ENCODE data around the gene ADGRL1. TPM values are rescaled to one million over a fixed set of nuclear protein-coding genes. Genes with fewer than 3 reads are reported as not detected.
"Not testable (repeated sequence)": the region's sequence is repeated elsewhere in the genome, so short reads cannot be mapped to it uniquely, and the experiment has no call there.

ADGRL1 gene
- total RNA-seq, 4 donors from 2014 or later: 2.4 to 64.0 (median 20.7) TPM

DNA sequence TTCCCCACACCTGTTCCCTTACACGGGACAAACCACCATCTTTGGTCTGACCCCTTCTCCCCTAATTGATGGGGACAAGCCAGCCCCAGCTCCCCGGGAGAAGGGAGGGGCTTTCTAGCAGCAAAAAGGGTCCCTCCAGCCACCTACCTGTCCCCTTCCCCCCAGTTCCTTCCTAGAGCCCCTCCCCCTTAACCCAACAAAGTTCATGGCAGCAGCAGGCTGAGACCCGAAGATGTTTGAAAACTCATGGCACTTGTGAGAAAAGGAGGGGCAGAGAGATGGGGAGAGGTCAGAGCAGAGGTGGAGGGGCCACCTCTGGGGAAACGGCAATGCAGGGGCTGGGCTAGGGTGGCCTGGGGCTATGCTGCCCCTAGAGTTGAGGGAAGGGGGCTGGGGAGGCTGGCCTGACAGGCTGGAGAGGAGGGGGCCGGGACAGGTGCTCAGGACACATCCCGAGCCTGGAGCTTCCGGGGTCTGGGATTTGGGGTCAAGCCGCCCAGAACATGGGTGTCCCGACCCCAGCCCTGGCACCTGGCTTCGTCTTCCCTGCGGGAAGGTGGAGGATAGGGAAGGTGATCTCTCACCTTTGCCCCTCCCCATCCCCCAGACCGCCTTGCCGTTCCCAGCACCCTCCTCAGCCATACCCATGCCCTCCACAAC, 57.1 kb downstream of the ADGRL1 start:
- H3K36me3 ChIP-seq: no peaks in the 10 kb centered on the region
- H3K4me1 ChIP-seq: peaks cover 0 to 17% of the 10 kb centered on the region in 2 donors
- intact Hi-C loops (cut with DNase I; ENCODE audit: low total_unique reads): no loop called here
- TF ChIP-seq POLR2A (IDR thresholded peaks at IDR 0.05): no peak
- TF ChIP-seq, protein P1, sequence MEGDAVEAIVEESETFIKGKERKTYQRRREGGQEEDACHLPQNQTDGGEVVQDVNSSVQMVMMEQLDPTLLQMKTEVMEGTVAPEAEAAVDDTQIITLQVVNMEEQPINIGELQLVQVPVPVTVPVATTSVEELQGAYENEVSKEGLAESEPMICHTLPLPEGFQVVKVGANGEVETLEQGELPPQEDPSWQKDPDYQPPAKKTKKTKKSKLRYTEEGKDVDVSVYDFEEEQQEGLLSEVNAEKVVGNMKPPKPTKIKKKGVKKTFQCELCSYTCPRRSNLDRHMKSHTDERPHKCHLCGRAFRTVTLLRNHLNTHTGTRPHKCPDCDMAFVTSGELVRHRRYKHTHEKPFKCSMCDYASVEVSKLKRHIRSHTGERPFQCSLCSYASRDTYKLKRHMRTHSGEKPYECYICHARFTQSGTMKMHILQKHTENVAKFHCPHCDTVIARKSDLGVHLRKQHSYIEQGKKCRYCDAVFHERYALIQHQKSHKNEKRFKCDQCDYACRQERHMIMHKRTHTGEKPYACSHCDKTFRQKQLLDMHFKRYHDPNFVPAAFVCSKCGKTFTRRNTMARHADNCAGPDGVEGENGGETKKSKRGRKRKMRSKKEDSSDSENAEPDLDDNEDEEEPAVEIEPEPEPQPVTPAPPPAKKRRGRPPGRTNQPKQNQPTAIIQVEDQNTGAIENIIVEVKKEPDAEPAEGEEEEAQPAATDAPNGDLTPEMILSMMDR (IDR thresholded peaks at IDR 0.05): no peak
- no peak overlapping the region for H3K4me3 ChIP-seq
- H3K9me3 ChIP-seq: no peaks in the 10 kb centered on the region
- H3K27ac ChIP-seq: peak overlapping the region; percentile 71 to 79
- no peak for DNase-seq
- no peaks in the 10 kb centered on the region for H3K27me3 ChIP-seq

DNA sequence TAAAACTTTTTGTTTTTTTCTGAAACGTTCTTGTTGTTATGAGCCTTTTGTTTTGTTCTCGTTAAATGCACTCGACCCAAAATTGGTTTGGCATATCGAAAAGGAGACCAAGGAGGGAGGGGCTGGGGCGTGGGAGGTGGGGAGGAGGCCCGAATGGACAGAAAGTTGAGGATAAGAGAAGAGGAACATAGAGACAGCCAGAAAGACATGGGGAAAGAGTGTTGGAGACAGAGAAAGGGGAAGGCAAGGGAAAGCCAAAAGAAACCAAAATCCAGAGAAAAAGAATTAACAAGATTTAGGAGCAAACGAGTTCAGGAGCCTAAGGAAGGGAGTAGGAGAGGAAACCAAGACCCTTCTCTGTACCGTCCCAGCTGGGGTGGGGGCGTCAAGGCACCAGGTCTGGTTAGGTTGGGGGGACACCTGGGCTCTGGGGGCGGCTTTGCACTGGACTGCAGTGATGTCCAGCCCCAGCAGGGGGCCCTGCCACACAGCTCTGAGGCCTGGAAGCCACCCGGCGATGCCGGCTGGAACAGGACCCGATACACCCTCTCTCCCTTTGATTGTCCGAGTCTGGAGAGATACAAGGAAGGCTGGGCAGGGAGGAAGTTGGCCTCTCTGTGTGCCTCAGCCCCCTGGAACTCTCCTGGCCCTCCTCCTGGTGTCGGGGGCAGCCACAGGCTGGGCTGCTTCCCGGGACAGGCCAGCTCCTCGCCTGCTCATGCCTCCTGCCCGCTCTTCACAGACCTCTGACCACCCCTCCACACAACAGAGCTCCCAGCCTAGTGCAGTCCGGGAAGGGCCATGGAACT, 58.0 kb downstream of the ADGRL1 start:
- intact Hi-C loops (cut with DNase I; ENCODE audit: low total_unique reads): no loop called here

DNA sequence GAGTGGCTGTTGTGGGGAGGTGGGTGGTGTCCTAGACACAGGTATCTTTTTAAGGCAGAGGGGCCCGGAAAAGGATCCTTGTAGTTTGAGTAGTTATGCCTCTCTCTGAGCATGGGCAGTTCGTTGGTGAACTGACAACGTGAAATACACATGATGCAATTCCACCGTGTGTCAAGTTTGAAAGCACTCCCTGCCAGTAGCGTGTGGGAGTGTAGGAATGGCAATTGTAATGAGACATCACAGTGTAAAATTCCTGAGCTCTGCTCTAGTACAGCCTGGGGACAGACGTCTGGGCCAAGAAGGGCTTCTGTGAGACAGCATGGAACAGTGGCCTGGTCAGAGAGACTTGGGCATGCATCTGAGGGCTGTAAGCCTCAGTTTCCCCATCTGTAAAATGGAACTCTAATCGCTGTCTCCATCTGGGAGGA, 59.2 kb downstream of the ADGRL1 start:
- Histone ChIP-seq H3K27ac (peak overlapping the region in 1 of 2 donors; percentile 39), H3K4me3 (no peak overlapping the region), H3K27me3 (no peaks in the 10 kb centered on the region), H3K36me3 (no peaks in the 10 kb centered on the region), H3K4me1 (peaks cover 0 to 17% of the 10 kb centered on the region in 2 donors), H3K9me3 (no peaks in the 10 kb centered on the region)
- DNase-seq: peak; percentile 63 to 67
- TF ChIP-seq POLR2A (IDR thresholded peaks at IDR 0.05): no peak
- TF ChIP-seq, protein P1 (IDR thresholded peaks at IDR 0.05): no peak
- intact Hi-C loops (cut with DNase I; ENCODE audit: low total_unique reads): no loop called here

More for the DNA sequence above, 58.0 kb downstream of the ADGRL1 start:
- no peak overlapping the region for H3K4me3 ChIP-seq
- no peaks in the 10 kb centered on the region for H3K9me3 ChIP-seq
- H3K4me1 ChIP-seq: peaks cover 0 to 17% of the 10 kb centered on the region in 2 donors
- peak overlapping the region; percentile 71 to 79 for H3K27ac ChIP-seq
- TF ChIP-seq, protein P1 (IDR thresholded peaks at IDR 0.05): peak; percentile 79 to 91 (median 90)
- no peak for TF ChIP-seq POLR2A (IDR thresholded peaks at IDR 0.05)
- DNase-seq: peak; percentile 74 to 80
- H3K36me3 ChIP-seq: no peaks in the 10 kb centered on the region
- no peaks in the 10 kb centered on the region for H3K27me3 ChIP-seq

DNA sequence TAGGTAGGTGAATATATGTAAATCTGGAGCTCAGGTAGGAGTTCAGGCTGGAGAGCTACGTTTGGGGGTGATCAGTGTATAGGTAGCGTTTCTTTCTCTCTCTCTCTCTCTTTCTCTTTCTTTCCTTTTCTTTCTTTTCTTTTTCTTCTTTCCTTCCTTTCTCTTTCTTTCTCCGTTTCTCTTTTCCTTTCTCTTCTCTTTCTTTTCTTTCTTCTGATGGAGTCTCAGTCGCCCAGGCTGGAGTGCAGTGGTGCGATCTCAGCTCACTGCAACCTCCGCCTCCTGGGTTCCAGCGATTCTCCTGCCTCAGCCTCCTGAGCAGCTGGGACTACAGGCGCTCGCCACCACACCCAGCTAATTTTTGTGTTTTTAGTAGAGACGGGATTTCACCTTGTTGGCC, 59.8 kb downstream of the ADGRL1 start:
- intact Hi-C loops (cut with DNase I; ENCODE audit: low total_unique reads): not testable (repeated sequence)

DNA sequence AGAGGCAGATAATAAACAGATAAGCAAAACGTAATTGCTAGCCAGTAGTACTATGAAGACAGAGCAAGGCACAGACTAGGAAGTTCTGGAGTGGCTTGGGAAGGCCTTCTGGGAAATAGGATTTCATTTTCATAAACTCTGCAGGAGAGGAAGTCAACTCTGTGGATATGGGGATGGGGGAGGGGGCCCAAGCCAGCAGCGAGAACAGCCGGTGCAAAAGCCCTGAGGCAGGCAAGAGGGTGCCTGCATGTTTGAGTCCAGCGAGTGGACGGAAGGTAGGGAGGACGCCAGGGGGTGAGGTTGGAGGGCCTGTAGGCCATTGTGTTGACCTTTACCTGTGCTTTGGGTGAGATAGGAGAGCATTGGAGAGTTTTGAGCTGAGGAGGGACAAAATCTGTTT, 60.6 kb downstream of the ADGRL1 start:
- peaks cover 0 to 15% of the 10 kb centered on the region in 2 donors for H3K4me1 ChIP-seq
- intact Hi-C loops (cut with DNase I; ENCODE audit: low total_unique reads): no loop called here
- no peak overlapping the region for H3K27ac ChIP-seq
- DNase-seq: no peak
- TF ChIP-seq, protein P1 (IDR thresholded peaks at IDR 0.05): no peak
- TF ChIP-seq POLR2A (IDR thresholded peaks at IDR 0.05): no peak
- H3K4me3 ChIP-seq: no peak overlapping the region
- H3K9me3 ChIP-seq: no peaks in the 10 kb centered on the region
- no peaks in the 10 kb centered on the region for H3K27me3 ChIP-seq
- H3K36me3 ChIP-seq: no peaks in the 10 kb centered on the region

More for the DNA sequence above, 59.8 kb downstream of the ADGRL1 start:
- H3K9me3 ChIP-seq, H3K27ac ChIP-seq, H3K4me3 ChIP-seq, H3K27me3 ChIP-seq, DNase-seq, H3K36me3 ChIP-seq: not testable (repeated sequence)
- H3K4me1 ChIP-seq: peaks cover 0 to 17% of the 10 kb centered on the region in 2 donors

All from uterus (tissue), 4 donors.